ENCODE results near the gene TTC23. TPM values are rescaled to one million over a fixed set of nuclear protein-coding genes. Genes with fewer than 3 reads are reported as not detected.

The TTC23 gene
- total and polyA plus RNA-seq, 9 of the 15 experiments (the other 6 are each of a cell fraction or from before 2014, with no cell fraction given): 0.41 to 4.5 (median 2.5) TPM

DNA sequence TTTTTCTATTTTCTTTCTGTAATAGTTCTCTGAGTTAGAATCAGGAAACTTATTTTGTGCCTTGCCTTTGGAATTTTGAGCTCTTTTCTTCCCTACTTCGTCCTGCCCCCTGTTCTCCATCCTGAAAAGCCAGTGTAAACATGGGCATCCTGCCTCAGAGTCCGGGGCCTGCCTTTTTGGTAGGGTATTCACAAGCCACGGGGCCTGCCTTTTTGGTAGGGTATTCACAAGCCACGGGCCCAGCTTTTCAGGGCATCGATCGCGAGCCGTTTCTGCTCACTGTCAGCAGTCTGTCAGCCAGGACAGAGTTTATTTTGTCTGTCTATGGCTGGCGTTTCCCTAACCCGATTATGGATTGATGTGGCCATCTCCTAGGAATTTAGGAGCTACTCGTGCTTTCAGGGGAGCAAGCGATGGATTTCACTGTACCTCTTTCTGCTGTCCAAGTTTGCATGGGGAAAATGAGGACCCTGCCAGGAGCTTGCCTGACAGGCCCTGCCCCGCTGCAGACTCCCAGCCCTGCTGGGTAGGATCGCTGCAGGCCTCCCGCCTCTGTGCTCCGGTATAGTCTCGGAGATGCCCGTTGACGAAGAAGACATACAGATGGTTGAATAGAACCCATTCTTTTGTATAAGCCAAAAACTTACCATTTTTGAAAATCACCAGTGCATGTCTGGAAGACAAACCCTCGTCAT is 131.7 kb downstream of the TTC23 start:
- POLR2A ChIA-PET: interaction anchor here (0.6 to 1.0 kb wide), 2 partner anchors 9 to 26 kb away, joined by 3 to 6 read pairs; no protein-coding TSS in a partner anchor
- ATAC-seq (no peak), DNase-seq (ENCODE audit: extremely low read depth in 1 of 4, low spot score in 3 of 4) (no peak), FAIRE-seq (no peak)
- no peak for TF ChIP-seq PURB (CRISPR knock-in tag; IDR thresholded peaks at IDR 0.05; ENCODE audit: low read depth)
- TF ChIP-seq SRF (CRISPR knock-in tag; IDR thresholded peaks at IDR 0.05): no peak
- TF ChIP-seq, protein P1, sequence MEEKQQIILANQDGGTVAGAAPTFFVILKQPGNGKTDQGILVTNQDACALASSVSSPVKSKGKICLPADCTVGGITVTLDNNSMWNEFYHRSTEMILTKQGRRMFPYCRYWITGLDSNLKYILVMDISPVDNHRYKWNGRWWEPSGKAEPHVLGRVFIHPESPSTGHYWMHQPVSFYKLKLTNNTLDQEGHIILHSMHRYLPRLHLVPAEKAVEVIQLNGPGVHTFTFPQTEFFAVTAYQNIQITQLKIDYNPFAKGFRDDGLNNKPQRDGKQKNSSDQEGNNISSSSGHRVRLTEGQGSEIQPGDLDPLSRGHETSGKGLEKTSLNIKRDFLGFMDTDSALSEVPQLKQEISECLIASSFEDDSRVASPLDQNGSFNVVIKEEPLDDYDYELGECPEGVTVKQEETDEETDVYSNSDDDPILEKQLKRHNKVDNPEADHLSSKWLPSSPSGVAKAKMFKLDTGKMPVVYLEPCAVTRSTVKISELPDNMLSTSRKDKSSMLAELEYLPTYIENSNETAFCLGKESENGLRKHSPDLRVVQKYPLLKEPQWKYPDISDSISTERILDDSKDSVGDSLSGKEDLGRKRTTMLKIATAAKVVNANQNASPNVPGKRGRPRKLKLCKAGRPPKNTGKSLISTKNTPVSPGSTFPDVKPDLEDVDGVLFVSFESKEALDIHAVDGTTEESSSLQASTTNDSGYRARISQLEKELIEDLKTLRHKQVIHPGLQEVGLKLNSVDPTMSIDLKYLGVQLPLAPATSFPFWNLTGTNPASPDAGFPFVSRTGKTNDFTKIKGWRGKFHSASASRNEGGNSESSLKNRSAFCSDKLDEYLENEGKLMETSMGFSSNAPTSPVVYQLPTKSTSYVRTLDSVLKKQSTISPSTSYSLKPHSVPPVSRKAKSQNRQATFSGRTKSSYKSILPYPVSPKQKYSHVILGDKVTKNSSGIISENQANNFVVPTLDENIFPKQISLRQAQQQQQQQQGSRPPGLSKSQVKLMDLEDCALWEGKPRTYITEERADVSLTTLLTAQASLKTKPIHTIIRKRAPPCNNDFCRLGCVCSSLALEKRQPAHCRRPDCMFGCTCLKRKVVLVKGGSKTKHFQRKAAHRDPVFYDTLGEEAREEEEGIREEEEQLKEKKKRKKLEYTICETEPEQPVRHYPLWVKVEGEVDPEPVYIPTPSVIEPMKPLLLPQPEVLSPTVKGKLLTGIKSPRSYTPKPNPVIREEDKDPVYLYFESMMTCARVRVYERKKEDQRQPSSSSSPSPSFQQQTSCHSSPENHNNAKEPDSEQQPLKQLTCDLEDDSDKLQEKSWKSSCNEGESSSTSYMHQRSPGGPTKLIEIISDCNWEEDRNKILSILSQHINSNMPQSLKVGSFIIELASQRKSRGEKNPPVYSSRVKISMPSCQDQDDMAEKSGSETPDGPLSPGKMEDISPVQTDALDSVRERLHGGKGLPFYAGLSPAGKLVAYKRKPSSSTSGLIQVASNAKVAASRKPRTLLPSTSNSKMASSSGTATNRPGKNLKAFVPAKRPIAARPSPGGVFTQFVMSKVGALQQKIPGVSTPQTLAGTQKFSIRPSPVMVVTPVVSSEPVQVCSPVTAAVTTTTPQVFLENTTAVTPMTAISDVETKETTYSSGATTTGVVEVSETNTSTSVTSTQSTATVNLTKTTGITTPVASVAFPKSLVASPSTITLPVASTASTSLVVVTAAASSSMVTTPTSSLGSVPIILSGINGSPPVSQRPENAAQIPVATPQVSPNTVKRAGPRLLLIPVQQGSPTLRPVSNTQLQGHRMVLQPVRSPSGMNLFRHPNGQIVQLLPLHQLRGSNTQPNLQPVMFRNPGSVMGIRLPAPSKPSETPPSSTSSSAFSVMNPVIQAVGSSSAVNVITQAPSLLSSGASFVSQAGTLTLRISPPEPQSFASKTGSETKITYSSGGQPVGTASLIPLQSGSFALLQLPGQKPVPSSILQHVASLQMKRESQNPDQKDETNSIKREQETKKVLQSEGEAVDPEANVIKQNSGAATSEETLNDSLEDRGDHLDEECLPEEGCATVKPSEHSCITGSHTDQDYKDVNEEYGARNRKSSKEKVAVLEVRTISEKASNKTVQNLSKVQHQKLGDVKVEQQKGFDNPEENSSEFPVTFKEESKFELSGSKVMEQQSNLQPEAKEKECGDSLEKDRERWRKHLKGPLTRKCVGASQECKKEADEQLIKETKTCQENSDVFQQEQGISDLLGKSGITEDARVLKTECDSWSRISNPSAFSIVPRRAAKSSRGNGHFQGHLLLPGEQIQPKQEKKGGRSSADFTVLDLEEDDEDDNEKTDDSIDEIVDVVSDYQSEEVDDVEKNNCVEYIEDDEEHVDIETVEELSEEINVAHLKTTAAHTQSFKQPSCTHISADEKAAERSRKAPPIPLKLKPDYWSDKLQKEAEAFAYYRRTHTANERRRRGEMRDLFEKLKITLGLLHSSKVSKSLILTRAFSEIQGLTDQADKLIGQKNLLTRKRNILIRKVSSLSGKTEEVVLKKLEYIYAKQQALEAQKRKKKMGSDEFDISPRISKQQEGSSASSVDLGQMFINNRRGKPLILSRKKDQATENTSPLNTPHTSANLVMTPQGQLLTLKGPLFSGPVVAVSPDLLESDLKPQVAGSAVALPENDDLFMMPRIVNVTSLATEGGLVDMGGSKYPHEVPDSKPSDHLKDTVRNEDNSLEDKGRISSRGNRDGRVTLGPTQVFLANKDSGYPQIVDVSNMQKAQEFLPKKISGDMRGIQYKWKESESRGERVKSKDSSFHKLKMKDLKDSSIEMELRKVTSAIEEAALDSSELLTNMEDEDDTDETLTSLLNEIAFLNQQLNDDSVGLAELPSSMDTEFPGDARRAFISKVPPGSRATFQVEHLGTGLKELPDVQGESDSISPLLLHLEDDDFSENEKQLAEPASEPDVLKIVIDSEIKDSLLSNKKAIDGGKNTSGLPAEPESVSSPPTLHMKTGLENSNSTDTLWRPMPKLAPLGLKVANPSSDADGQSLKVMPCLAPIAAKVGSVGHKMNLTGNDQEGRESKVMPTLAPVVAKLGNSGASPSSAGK (IDR thresholded peaks at IDR 0.05): no peak
- no peak for TF ChIP-seq OTX1 (CRISPR knock-in tag; IDR thresholded peaks at IDR 0.05)
- Histone ChIP-seq H2AFZ (ENCODE audit: low read depth, low read length) (no peak overlapping the region), H3K4me2 (ENCODE audit: insufficient read depth, low read length) (no peak overlapping the region), H4K20me1 (replicated peaks; ENCODE audit: control insufficient read depth, insufficient read depth, low read length) (no peaks in the 10 kb centered on the region), H3K9me3 (replicated peaks; ENCODE audit: control insufficient read depth, insufficient read depth, low read depth, low read length) (no peaks in the 10 kb centered on the region), H3K9ac (ENCODE audit: insufficient read depth in 1 of 2, low read depth in 2 of 2, low read length in 2 of 2) (no peak overlapping the region), H3K9me1 (ENCODE audit: control insufficient read depth, insufficient read depth, low read length) (no peaks in the 10 kb centered on the region), H3K4me3 (no peak overlapping the region), H3K79me2 (ENCODE audit: control insufficient read depth, insufficient read depth, low read length) (no peaks in the 10 kb centered on the region), H3K36me3 (ENCODE audit: control insufficient read depth, insufficient read depth, low read length) (no peaks in the 10 kb centered on the region), H3K27ac (ENCODE audit: extremely low read depth, low read depth, low read length) (no peak overlapping the region), H3K4me1 (replicated peaks in 1 of 2; ENCODE audit: control insufficient read depth in 2 of 2, insufficient read depth in 2 of 2, low read length in 2 of 2) (no peaks in the 10 kb centered on the region), H3K27me3 (ENCODE audit: control insufficient read depth in 2 of 2, insufficient read depth in 2 of 2, low read length in 2 of 2) (peaks cover 6 to 27% of the 10 kb centered on the region in 2 experiments; a peak in 4 of 5 replicates)
- BruUV-seq (replicated peaks): no TSS peak
- 6% methylated on average over 19 of the region's 20 CpGs for WGBS (ENCODE audit: insufficient coverage, low coverage, missing lambda C conversion rate)
- intact Hi-C loops (cut with micrococcal nuclease) (no loop called here), in situ Hi-C loops (cut with MboI) (no loop called here)
- CTCF ChIA-PET (ENCODE audit: low intra/inter-chr PET ratio): no interaction called here

Data from K562 (cell line).